NCI-H2107 treated with DMSO at 0.1 percent for 48 hours (cell line): Measurements from ENCODE around the gene CD200R1.

Experiments
- DNase-seq: peaks from one replicate; lab custom pipeline; 2025; ENCODE audit not compliant: unreplicated experiment; lab: John Stamatoyannopoulos, UW

Gene CD200R1

GRCh38 chr3:112974894-112975293, at the start of gene CD200R1:
CD200R1 (minus strand) TSS chr3:112975103; CDS start chr3:112974857, 246 bp downstream.
- no peak for DNase-seq

GRCh38 chr3:113021471-113021870, 46.6 kb upstream of the CD200R1 start:
- DNase-seq, result no peak

- peak; percentile 68 for DNase-seq
These were observed 44.6 kb upstream of the CD200R1 start for GRCh38 chr3:113019182-113020137.

- DNase-seq, result no peak
These were observed 43.8 kb upstream of the CD200R1 start for GRCh38 chr3:113018536-113019181.

GRCh38 chr3:113013593-113013992, 38.7 kb upstream of the CD200R1 start:
- DNase-seq, result no peak

GRCh38 chr3:113008117-113008516, 33.2 kb upstream of the CD200R1 start:
- DNase-seq, result no peak

- DNase-seq, result no peak
These were observed 31.6 kb upstream of the CD200R1 start for GRCh38 chr3:113006359-113007056.

GRCh38 chr3:113005611-113006010, 30.7 kb upstream of the CD200R1 start:
- DNase-seq, result no peak

- no peak for DNase-seq
These were observed 27.8 kb upstream of the CD200R1 start for GRCh38 chr3:113002679-113003078.

GRCh38 chr3:113002037-113002436, 27.1 kb upstream of the CD200R1 start:
- no peak for DNase-seq

- no peak for DNase-seq
These were observed 25.8 kb upstream of the CD200R1 start for GRCh38 chr3:113000691-113001090.

GRCh38 chr3:112995800-112996199, 20.9 kb upstream of the CD200R1 start:
- DNase-seq, result no peak

GRCh38 chr3:112990672-112991602, 16.0 kb upstream of the CD200R1 start, which contains the start of gene GTPBP8:
GTPBP8 (plus strand) TSS chr3:112990984; CDS start chr3:112991000, 16 bp downstream.
- peak; percentile 87 for DNase-seq

GRCh38 chr3:112987710-112988334, 12.9 kb upstream of the CD200R1 start:
- no peak for DNase-seq

- DNase-seq, result peak; percentile 81
These were observed 9.6 kb upstream of the CD200R1 start for GRCh38 chr3:112984485-112984884.

- DNase-seq, result no peak
These were observed 7.8 kb upstream of the CD200R1 start for GRCh38 chr3:112982710-112983109.

- no peak for DNase-seq
These were observed 5.2 kb upstream of the CD200R1 start for GRCh38 chr3:112980080-112980479.

GRCh38 chr3:112979244-112979832, 4.4 kb upstream of the CD200R1 start:
- no peak for DNase-seq

- no peak for DNase-seq
These were observed 2.0 kb upstream of the CD200R1 start for GRCh38 chr3:112976953-112977352.
